22Rv1 (cell line): ENCODE results near the gene MMP19.

Experiments used
- H3K27ac ChIP-seq: fragments of 450-650 bp; 2 replicates; pipeline ENCODE4 v1.5.1; 2017
- ZFX ChIP-seq: fragments of 450-650 bp; IDR thresholded peaks from 2 replicates; pipeline ENCODE4 v1.6.1; 2017; ENCODE audit warnings: antibody characterized with exemption, borderline replicate concordance
- TF ChIP-seq, protein P1 (sequence below): fragments of 450-650 bp; IDR thresholded peaks from 2 replicates; pipeline ENCODE4 v1.5.1; 2017; ENCODE audit warnings: mild to moderate bottlenecking

Gene MMP19

DNA sequence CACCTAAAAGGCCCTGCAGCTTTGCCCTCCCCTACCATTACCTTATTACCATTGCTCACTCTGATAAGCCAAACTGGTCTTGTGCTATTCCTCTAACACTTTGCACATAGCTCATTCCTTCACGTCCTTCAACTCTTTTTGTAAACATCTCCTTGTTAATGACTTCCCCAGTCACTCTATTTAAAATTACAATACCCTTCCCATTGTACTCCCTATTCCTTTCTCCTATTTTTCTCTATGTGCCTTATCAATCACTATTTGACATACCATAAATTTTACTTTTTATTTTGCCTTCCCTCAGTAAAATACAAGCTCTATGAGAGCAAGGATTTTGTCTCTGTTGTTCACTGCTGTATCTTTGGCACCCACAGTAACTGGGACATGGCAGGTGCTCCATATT is 30.6 kb downstream of the MMP19 start:
- H3K27ac ChIP-seq, result no peak overlapping the region
- TF ChIP-seq ZFX, result no peak
- TF ChIP-seq, protein P1, sequence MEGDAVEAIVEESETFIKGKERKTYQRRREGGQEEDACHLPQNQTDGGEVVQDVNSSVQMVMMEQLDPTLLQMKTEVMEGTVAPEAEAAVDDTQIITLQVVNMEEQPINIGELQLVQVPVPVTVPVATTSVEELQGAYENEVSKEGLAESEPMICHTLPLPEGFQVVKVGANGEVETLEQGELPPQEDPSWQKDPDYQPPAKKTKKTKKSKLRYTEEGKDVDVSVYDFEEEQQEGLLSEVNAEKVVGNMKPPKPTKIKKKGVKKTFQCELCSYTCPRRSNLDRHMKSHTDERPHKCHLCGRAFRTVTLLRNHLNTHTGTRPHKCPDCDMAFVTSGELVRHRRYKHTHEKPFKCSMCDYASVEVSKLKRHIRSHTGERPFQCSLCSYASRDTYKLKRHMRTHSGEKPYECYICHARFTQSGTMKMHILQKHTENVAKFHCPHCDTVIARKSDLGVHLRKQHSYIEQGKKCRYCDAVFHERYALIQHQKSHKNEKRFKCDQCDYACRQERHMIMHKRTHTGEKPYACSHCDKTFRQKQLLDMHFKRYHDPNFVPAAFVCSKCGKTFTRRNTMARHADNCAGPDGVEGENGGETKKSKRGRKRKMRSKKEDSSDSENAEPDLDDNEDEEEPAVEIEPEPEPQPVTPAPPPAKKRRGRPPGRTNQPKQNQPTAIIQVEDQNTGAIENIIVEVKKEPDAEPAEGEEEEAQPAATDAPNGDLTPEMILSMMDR, result no peak

DNA sequence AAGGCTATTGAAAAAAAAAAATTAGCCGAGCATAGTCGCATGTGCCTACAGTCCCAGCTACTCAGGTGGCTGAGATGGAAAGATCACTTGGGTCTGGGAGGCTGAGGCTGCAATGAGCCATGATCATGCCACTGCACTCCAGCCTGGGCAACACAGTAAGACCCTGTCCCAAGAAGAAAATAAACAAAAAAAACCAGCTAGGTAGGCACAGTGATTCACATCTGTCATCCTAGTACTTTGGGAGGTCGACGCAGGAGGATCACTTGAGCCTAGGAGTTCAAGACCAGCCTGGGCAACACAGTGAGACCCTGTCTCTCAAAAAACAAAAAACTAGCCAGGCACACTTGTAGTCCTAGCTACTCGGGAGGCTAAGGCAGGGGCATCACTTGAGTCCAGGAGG is 33.5 kb downstream of the MMP19 start:
- TF ChIP-seq, protein P1, result no peak
- no peak for TF ChIP-seq ZFX

DNA sequence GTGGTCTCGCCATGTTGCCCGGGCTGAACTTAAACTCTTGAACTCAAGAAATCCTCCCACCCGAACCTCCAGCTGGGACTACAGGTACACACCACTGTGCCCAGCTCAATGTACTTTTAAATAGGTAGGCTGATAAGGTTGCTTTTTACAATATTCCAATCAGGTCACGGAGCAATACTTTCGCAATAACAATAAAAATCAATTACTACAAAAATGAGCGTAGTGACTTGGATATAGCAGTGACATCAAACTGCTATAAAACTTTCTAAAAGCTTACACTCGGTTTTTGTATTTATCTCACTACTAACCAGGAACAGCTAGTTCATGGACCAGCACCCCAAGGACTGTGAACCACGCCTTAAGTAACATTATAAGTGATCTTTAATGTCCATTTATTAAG is 35.8 kb downstream of the MMP19 start:
- TF ChIP-seq, protein P1, result no peak
- no peak for TF ChIP-seq ZFX
- H3K27ac ChIP-seq, result no peak overlapping the region

More for the DNA sequence above, 33.5 kb downstream of the MMP19 start:
- H3K27ac ChIP-seq, result no peak overlapping the region

DNA sequence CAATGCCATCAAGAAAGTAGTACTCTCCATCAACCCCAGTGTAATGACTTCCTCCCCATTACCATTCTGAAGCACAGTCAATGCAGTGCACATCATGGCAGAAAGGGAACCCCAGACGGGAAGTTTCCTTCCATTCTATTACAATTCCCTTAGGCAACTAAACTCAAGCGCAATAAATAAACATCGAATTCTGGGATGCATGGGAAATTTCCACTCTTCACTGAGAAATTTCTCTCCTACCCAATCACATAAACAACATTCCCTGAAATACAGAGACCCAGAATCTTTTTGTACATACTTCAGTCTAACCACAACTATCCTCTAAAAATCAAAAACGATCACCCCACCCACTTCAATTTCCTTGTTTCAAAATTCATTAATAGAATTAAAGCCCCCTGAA is 45.2 kb downstream of the MMP19 start:
- H3K27ac ChIP-seq, result no peak overlapping the region
- no peak for TF ChIP-seq ZFX
- TF ChIP-seq, protein P1, result no peak

DNA sequence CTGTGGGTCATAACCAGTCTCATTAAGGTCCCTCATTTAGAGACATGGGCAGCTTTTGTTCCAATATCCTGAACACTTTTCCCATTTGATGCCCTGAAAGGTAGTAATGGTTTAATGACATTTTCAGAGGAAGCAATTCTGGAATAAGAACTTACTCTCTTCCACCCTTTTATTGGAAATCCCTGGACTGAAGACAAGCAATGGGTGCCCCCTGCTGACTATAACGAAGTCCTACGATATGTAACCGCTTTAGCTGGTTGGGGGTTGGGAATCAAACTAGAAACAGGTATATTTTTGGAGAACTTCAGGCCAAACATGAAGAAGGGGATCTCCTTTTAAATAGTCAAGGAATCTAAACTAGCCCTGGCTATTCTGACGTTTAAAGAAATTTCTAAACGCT is 45.7 kb downstream of the MMP19 start:
- TF ChIP-seq, protein P1, result peak; percentile 83
- no peak for TF ChIP-seq ZFX
- H3K27ac ChIP-seq, result no peak overlapping the region

DNA sequence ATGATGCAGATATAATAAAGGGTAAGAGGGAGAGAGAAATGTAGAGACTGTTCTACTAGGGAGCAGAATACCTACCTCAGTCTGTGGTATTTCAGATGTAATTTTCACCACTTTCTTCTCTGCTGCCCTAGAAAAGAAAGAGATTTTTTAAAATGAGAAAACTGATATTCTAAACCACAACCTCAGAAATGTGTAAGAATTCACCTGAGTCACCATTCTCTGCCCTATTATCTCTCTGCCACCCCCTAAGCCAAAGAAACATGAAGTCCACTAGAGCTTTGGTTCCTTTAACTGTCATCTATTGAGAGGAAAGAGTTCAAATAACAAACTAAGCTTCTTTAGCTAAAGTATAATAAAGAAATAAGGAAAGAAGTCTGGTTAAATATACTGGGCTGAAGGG is 46.8 kb downstream of the MMP19 start:
- no peak overlapping the region for H3K27ac ChIP-seq
- no peak for TF ChIP-seq ZFX
- TF ChIP-seq, protein P1, result no peak

DNA sequence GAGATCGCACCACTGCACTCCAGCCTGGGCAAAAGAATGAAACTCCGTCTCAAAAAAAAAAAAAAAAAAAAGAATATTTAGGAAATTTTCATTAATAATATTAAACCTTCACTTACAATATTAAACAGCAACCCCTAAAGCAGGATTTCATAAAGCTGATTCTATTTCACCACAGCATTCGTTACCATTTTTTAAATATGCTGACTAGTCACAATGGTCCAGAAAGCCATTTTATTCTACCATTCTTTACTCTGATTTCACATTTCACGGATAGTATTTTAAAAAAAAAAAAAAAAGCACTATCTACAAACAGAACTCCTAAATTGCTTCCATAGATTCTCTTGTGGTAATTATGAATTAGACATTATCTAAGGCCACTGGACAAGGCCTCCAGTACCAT is 52.8 kb downstream of the MMP19 start:
- no peak for TF ChIP-seq ZFX
- TF ChIP-seq, protein P1, result no peak

DNA sequence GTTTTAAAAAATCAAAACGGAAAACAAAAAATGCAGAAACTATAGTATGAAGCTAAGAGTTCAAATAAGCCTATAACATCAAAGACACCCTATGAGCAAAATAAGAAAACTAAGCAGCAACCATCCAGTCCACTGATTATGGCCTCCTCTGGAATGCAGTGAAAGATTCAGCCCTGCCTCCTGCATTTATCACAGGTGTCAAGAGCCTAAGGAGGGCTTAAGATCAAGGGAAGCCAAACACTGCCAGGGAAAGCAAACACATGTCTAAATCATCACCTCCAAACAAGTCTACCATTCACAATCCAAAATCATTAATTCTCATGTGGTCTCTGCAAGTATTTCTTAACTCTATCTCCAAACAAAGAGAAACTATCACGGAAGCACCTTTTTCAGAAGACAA is 53.6 kb downstream of the MMP19 start:
- no peak for TF ChIP-seq ZFX
- H3K27ac ChIP-seq, result no peak overlapping the region

More for the DNA sequence above, 52.8 kb downstream of the MMP19 start:
- no peak overlapping the region for H3K27ac ChIP-seq
